ENCODE data around the gene DDX31.

- TF ChIP-seq HDGF (IDR thresholded peaks at IDR 0.05; ENCODE audit: borderline replicate concordance) (no peak), TARDBP (IDR thresholded peaks at IDR 0.05) (no peak), SP1 (IDR thresholded peaks at IDR 0.05) (no peak), FOXK2 (IDR thresholded peaks at IDR 0.05) (no peak), BHLHE40 (IDR thresholded peaks at IDR 0.05; ENCODE audit: borderline replicate concordance) (no peak), ELF4 (IDR thresholded peaks at IDR 0.05) (no peak), SUZ12 (IDR thresholded peaks at IDR 0.05) (no peak), FOXM1 (IDR thresholded peaks at IDR 0.05; ENCODE audit: borderline replicate concordance) (no peak), L3MBTL2 (conservative IDR thresholded peaks at IDR 0.05) (no peak)
Measured at GRCh38 chr9:132663117-132663516, 6.7 kb downstream of the DDX31 start.

Data from HEK293T (cell line).